ENCODE measurements around the gene HLA-A. TPM values are rescaled to one million over a fixed set of nuclear protein-coding genes. Genes with fewer than 3 reads are reported as not detected.

HLA-A gene
- total and polyA plus RNA-seq, 9 of the 15 experiments (the other 6 are each of a cell fraction or from before 2014, with no cell fraction given), result 0.46 to 3.3 TPM; not detected in 7

- TF ChIP-seq ZNF589 (CRISPR knock-in tag; IDR thresholded peaks at IDR 0.05; ENCODE audit: low read depth) (no peak), ZNF398 (CRISPR knock-in tag; IDR thresholded peaks at IDR 0.05) (no peak), KDM5B (IDR thresholded peaks at IDR 0.05; ENCODE audit: insufficient replicate concordance, low read depth, low read length) (no peak)
These were observed 978 bp downstream of the HLA-A start (continued) for GRCh38 chr6:29943053-29943966.

GRCh38 chr6:29945281-29945820, 3.0 kb downstream of the HLA-A start:
- Histone ChIP-seq H3K27me3 (ENCODE audit: control insufficient read depth in 2 of 2, insufficient read depth in 2 of 2, low read length in 2 of 2) (peaks cover 0 to 8% of the 10 kb centered on the region in 2 experiments; a peak in 1 of 5 replicates), H2AFZ (ENCODE audit: low read depth, low read length) (no peak overlapping the region), H3K4me1 (replicated peaks in 1 of 2; ENCODE audit: control insufficient read depth in 2 of 2, insufficient read depth in 2 of 2, low read length in 2 of 2) (peaks cover 0 to 7% of the 10 kb centered on the region in 2 experiments; a peak in 1 of 5 replicates), H3K27ac (ENCODE audit: extremely low read depth, low read depth, low read length) (no peak overlapping the region), H4K20me1 (replicated peaks; ENCODE audit: control insufficient read depth, insufficient read depth, low read length) (0 out of 2 replicates have a peak, but pooled peaks cover 3% of the 10 kb centered on the region), H3K9me1 (ENCODE audit: control insufficient read depth, insufficient read depth, low read length) (no peaks in the 10 kb centered on the region), H3K79me2 (ENCODE audit: control insufficient read depth, insufficient read depth, low read length) (no peaks in the 10 kb centered on the region), H3K4me3 (no peak overlapping the region), H3K36me3 (ENCODE audit: control insufficient read depth, insufficient read depth, low read length) (no peaks in the 10 kb centered on the region), H3K9me3 (replicated peaks; ENCODE audit: control insufficient read depth, insufficient read depth, low read depth, low read length) (no peaks in the 10 kb centered on the region), H3K4me2 (ENCODE audit: insufficient read depth, low read length) (no peak overlapping the region), H3K9ac (ENCODE audit: insufficient read depth in 1 of 2, low read depth in 2 of 2, low read length in 2 of 2) (no peak overlapping the region)
- DNase-seq (ENCODE audit: extremely low read depth in 1 of 4, low spot score in 3 of 4) (no peak), ATAC-seq (no peak), FAIRE-seq (peak; percentile 19)
- TF ChIP-seq ZNF609 (CRISPR knock-in tag; IDR thresholded peaks at IDR 0.05; ENCODE audit: borderline replicate concordance), result no peak
- TF ChIP-seq TAF1 (IDR thresholded peaks at IDR 0.05; ENCODE audit: control insufficient read depth, extremely low read depth, insufficient read depth, low read length, severe bottlenecking), result no peak
- 18% methylated on average over 4 of the region's 4 CpGs for WGBS (ENCODE audit: insufficient coverage, low coverage, missing lambda C conversion rate)
- ChIA-PET CTCF (ENCODE audit: low intra/inter-chr PET ratio) (no interaction called here), POLR2A (no interaction called here)
- BruUV-seq (replicated peaks), result no TSS peak
- in situ Hi-C loops (cut with MboI), result no loop called here
- intact Hi-C loops (cut with micrococcal nuclease), result no loop called here
